Sigmoid colon (tissue), 4 donors: Measurements from ENCODE around the gene WDFY2.

ENCODE experiments used
- EP300 ChIP-seq, 4 donors: sonication (generic); formaldehyde crosslinking; IDR thresholded peaks; one replicate each; pipeline ENCODE4 v1.6.1; 2017; ENCODE audit warnings: antibody characterized with exemption in 4 of 4
- POLR2A ChIP-seq, 2 donors: fragments of 450-650 bp; IDR thresholded peaks; one replicate each; pipeline ENCODE4 v1.6.1; 2016; ENCODE audit warnings: antibody characterized with exemption in 2 of 2, mild to moderate bottlenecking in 2 of 2, moderate library complexity in 2 of 2
- POLR2AphosphoS5 ChIP-seq, 4 donors: sonication (generic); formaldehyde crosslinking; IDR thresholded peaks; one replicate each; pipeline ENCODE4 v1.6.1; 2017; ENCODE audit warnings: antibody characterized with exemption in 4 of 4
- TF ChIP-seq, protein P1 (sequence below), 4 experiments: fragments of 450-650 bp in 3 of 4; fragments of 200-600 bp in 1 of 4; IDR thresholded peaks; one replicate each; pipeline ENCODE4 v1.5.1; 2016 to 2019; ENCODE audit warnings: antibody characterized with exemption in 4 of 4, mild to moderate bottlenecking in 3 of 4, moderate library complexity in 2 of 4

DNA sequence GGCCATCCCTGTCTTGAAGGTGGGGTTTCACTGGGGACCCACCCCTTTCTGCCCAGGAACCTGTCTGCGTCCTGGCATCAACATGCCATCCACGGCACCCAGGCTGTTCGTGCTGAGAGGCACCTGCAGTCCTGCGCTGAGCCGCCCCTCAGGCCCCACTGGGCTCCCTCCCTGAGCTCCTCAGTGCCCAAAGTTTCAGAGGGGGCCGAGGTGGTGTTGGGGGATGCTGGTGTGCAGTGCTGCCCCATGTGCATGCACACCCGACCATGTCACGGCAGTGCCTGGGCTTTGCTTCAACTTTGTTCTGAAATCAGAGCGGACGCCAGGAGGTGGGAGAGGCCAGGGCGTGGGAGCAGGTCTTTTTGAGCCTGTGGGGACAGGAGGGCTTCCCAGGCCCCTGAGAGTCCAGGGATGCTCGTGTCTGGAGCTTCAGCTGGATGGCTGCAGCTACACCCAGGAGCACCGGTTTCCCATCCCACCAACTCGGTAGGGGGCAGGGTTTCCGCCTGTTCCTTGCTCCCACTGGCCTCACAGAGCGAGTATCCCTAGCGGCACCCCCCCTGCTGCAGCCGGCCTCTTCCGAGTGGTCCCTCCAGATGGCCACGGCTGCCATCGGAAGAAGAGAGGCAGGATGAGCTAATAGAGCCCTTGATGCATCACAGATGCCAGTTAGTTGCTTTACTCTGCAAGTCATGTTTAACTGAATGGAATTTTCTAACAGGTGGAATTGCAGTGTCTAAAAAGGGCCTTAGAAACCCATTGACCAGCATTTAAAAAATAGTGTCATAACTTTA lies 44.0 kb downstream of the WDFY2 start:
- TF ChIP-seq, protein P1, sequence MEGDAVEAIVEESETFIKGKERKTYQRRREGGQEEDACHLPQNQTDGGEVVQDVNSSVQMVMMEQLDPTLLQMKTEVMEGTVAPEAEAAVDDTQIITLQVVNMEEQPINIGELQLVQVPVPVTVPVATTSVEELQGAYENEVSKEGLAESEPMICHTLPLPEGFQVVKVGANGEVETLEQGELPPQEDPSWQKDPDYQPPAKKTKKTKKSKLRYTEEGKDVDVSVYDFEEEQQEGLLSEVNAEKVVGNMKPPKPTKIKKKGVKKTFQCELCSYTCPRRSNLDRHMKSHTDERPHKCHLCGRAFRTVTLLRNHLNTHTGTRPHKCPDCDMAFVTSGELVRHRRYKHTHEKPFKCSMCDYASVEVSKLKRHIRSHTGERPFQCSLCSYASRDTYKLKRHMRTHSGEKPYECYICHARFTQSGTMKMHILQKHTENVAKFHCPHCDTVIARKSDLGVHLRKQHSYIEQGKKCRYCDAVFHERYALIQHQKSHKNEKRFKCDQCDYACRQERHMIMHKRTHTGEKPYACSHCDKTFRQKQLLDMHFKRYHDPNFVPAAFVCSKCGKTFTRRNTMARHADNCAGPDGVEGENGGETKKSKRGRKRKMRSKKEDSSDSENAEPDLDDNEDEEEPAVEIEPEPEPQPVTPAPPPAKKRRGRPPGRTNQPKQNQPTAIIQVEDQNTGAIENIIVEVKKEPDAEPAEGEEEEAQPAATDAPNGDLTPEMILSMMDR (IDR thresholded peaks at IDR 0.05), result no peak
- TF ChIP-seq POLR2AphosphoS5 (IDR thresholded peaks at IDR 0.05) (no peak), POLR2A (IDR thresholded peaks at IDR 0.05) (no peak), EP300 (IDR thresholded peaks at IDR 0.05) (no peak)
